HepG2 (cell line): ENCODE measurements around the gene ZNF189. TPM values are rescaled to one million over a fixed set of nuclear protein-coding genes. Genes with fewer than 3 reads are reported as not detected.

Experiments
- ATAC-seq: fragments of 200-7000 bp; cut with Tn5 transposase; 3 replicates; pipeline ENCODE4 v1.9.1; 2020; ENCODE audit warnings: mild to moderate bottlenecking, moderate library complexity
- BruUV-seq: library from RNA; stranded (reverse); fragments of 400-500 nt; replicated peaks from 2 replicates; lab custom pipeline; 2021; lab: Mats Ljungman, UMichigan
- CTCF ChIA-PET: fragments of 300-600 bp; formaldehyde crosslinking; extraction: SDS; loops from one replicate; lab custom pipeline; 2021; ENCODE audit warnings: low total read pairs, inconsistent platforms, low intra/inter-chr PET ratio; lab: Yijun Ruan, JAX
- POLR2A ChIA-PET: fragments of 350-600 bp; sonication (Branson Sonifier 250); formaldehyde crosslinking; loops from one replicate; lab custom pipeline; 2020; ENCODE audit warnings: antibody characterized with exemption, inconsistent platforms; lab: Yijun Ruan, JAX
- DNase-seq: peaks from one replicate; pipeline ENCODE4 v3.0.0-alpha.2; 2015; ENCODE audit warnings: low spot score
- FAIRE-seq: peaks from 3 replicates; lab custom pipeline; 2011; peaks lifted over from hg19 to GRCh38; lab: Jason Lieb, UNC
- H2AFZ ChIP-seq: one replicate; pipeline ENCODE4 v1.6.1; 2011; ENCODE audit warnings: low read length, inconsistent platforms
- H3K27ac ChIP-seq: fragments of 300-600 bp; 3 replicates; pipeline ENCODE4 v1.8.0; 2011; ENCODE audit warnings: mixed run types, mild to moderate bottlenecking, mixed read lengths, low read length, inconsistent platforms; ENCODE audit not compliant: insufficient read depth; ENCODE audit errors: extremely low read length
- H3K27me3 ChIP-seq, 2 experiments: fragments of 200-600 bp in 1 of 2; 2 replicates in 1 of 2; 3 replicates in 1 of 2; pipeline versions ENCODE4 v1.6.0 to v1.8.0; 2011; ENCODE audit warnings: low read length in 2 of 2, mild to moderate bottlenecking in 2 of 2, moderate library complexity in 2 of 2, inconsistent platforms in 1 of 2; ENCODE audit not compliant: insufficient read depth in 2 of 2, control insufficient read depth in 1 of 2
- H3K36me3 ChIP-seq, 2 experiments: fragments of 200-600 bp in 1 of 2; replicated peaks in 1 of 2; 2 replicates in 1 of 2; 3 replicates in 1 of 2; pipeline versions ENCODE4 v1.5.1 to v1.8.0; 2011; ENCODE audit warnings: low read length in 2 of 2, inconsistent platforms in 1 of 2; ENCODE audit not compliant: insufficient read depth in 2 of 2, control insufficient read depth in 1 of 2
- H3K4me1 ChIP-seq: 2 replicates; pipeline ENCODE4 v1.5.1; 2012; ENCODE audit warnings: low read length, inconsistent platforms; ENCODE audit not compliant: insufficient read depth
- H3K4me2 ChIP-seq: 2 replicates; pipeline ENCODE4 v1.6.0; 2011; ENCODE audit warnings: low read depth, low read length, inconsistent platforms
- H3K4me3 ChIP-seq, 3 experiments: fragments of 200-600 bp in 1 of 3; sonication (generic), shearing (Covaris generic) in 1 of 3; replicated peaks in 1 of 3; 2 replicates each; pipeline ENCODE4 v1.5.1; 2011 to 2016; ENCODE audit warnings: low read length in 3 of 3, inconsistent platforms in 2 of 3, low read depth in 2 of 3, mild to moderate bottlenecking in 2 of 3, control low read depth in 1 of 3, mixed read lengths in 1 of 3; ENCODE audit not compliant: insufficient read depth in 1 of 3
- H3K79me2 ChIP-seq: one replicate; pipeline ENCODE4 v1.6.1; 2011; ENCODE audit warnings: low read length, inconsistent platforms; ENCODE audit not compliant: insufficient read depth
- H3K9ac ChIP-seq: 2 replicates; pipeline ENCODE4 v1.6.0; 2011; ENCODE audit warnings: mild to moderate bottlenecking, low read depth, low read length, inconsistent platforms; ENCODE audit not compliant: insufficient read depth
- H3K9me3 ChIP-seq: 2 replicates; pipeline ENCODE4 v1.5.1; 2012; ENCODE audit warnings: mild to moderate bottlenecking, low read length
- H4K20me1 ChIP-seq: 2 replicates; pipeline ENCODE4 v1.6.0; 2011; ENCODE audit warnings: inconsistent platforms, mild to moderate bottlenecking, low read length, moderate library complexity; ENCODE audit not compliant: insufficient read depth
- ESRRA ChIP-seq: sonication (generic); formaldehyde crosslinking; IDR thresholded peaks from 2 replicates; pipeline ENCODE4 v1.5.1; 2020; ENCODE audit warnings: mild to moderate bottlenecking, low read depth, missing genetic modification reagents
- KDM6A ChIP-seq: IDR thresholded peaks from 2 replicates; pipeline ENCODE4 v1.6.1; 2016; ENCODE audit warnings: low read depth
- PHF5A ChIP-seq: IDR thresholded peaks from one replicate; pipeline ENCODE4 v1.6.1; 2018; ENCODE audit warnings: low read depth, missing genetic modification reagents; ENCODE audit not compliant: unreplicated experiment
- SNRNP70 ChIP-seq: fragments of 200-400 bp; formaldehyde crosslinking; IDR thresholded peaks from 2 replicates; pipeline ENCODE4 v1.6.1; 2017; ENCODE audit warnings: mild to moderate bottlenecking, low read depth, low read length, moderate library complexity
- ZNF441 ChIP-seq: sonication (generic); formaldehyde crosslinking; IDR thresholded peaks from 2 replicates; pipeline ENCODE4 v1.7.0; 2021; ENCODE audit warnings: missing genetic modification reagents, borderline replicate concordance
- ZNF563 ChIP-seq: sonication (generic); formaldehyde crosslinking; IDR thresholded peaks from 2 replicates; pipeline ENCODE4 v1.8.0; 2022; ENCODE audit warnings: mild to moderate bottlenecking, moderate library complexity, missing genetic modification reagents
- ZNF644 ChIP-seq: IDR thresholded peaks from 2 replicates; pipeline ENCODE4 v1.6.1; 2016; ENCODE audit warnings: low read depth
- ZNF670 ChIP-seq: sonication (generic); formaldehyde crosslinking; IDR thresholded peaks from 2 replicates; pipeline ENCODE4 v1.8.0; 2022; ENCODE audit warnings: mild to moderate bottlenecking, missing genetic modification reagents, borderline replicate concordance
- ZNF83 ChIP-seq: sonication (generic); formaldehyde crosslinking; IDR thresholded peaks from 2 replicates; pipeline ENCODE4 v1.4.0; 2020; ENCODE audit warnings: missing genetic modification reagents, mild to moderate bottlenecking, borderline replicate concordance
- in situ Hi-C: cut with HindIII; loops from 2 replicates; pipeline ENCODE4 v1.10.0; 2017; ENCODE audit warnings: low pct_unique_long_range_greater_than_20kb; ENCODE audit not compliant: extremely low pct_ligation_motif_present
- intact Hi-C: fragments of 100-400 bp; cut with micrococcal nuclease; formaldehyde crosslinking; loops from one replicate; pipeline ENCODE4 v1.10.0; 2022; ENCODE audit not compliant: unreplicated experiment
- polyA plus RNA-seq, 8 experiments: library from polyadenylated mRNA; depleted of rRNA in 3 of 8; stranded (reverse) in 7 of 8; unstranded in 1 of 8; fragments of >200 nt; fragmentation: Illumina TruSeq in 4 of 8; extraction: Trizol in 4 of 8; gene quantifications; 2 replicates each; pipeline versions ENCODE4 v1.2.1 to v1.2.3, GENCODE V29; 2011 to 2016; ENCODE audit warnings: low read depth in 4 of 8, missing spikeins in 1 of 8, mixed read lengths in 1 of 8; ENCODE audit not compliant: insufficient read depth in 1 of 8
- total RNA-seq, 5 experiments: library from RNA; depleted of rRNA; stranded (reverse); fragments of >200 nt; fragmentation: Illumina TruSeq; extraction: Trizol; gene quantifications; 2 replicates each; pipeline ENCODE4 v1.2.3, GENCODE V29; 2016; ENCODE audit warnings: low read depth in 1 of 5
- TF ChIP-seq, protein P1 (sequence below): IDR thresholded peaks from 2 replicates; pipeline ENCODE4 v1.4.0; 2020; ENCODE audit warnings: mild to moderate bottlenecking, missing genetic modification reagents
- TF ChIP-seq, protein P2 (sequence below): sonication (generic); formaldehyde crosslinking; IDR thresholded peaks from 2 replicates; pipeline ENCODE4 v1.5.0; 2020; ENCODE audit warnings: mild to moderate bottlenecking, missing genetic modification reagents, borderline replicate concordance

Gene ZNF189
- total and polyA plus RNA-seq, 2 of the 13 experiments (the other 11 are each of a cell fraction or from before 2014, with no cell fraction given) = 8.4 to 50.0 TPM

DNA sequence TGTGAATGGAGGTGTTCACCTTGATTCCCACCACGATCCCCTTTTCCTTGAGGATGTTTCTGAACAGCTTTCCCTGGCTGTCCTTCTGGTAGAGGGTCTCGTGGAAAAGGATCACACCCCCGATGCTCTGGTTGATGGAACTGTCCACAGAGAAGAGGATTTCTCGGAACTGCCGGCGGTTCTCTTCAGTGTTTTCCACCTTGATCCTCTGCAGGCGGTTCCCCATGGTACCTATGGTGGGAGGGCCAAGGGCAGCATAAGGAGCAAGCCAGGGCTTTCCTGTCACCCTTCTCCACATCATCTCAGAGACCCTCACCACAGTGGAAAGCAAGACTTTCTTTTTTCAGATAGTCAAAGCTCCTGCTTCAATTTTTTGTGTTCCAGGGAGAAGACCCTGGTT is 31.1 kb downstream of the ZNF189 start (continued):
- TF ChIP-seq SNRNP70 = no peak
- no peak for TF ChIP-seq ZNF83 (CRISPR knock-in tag)

DNA sequence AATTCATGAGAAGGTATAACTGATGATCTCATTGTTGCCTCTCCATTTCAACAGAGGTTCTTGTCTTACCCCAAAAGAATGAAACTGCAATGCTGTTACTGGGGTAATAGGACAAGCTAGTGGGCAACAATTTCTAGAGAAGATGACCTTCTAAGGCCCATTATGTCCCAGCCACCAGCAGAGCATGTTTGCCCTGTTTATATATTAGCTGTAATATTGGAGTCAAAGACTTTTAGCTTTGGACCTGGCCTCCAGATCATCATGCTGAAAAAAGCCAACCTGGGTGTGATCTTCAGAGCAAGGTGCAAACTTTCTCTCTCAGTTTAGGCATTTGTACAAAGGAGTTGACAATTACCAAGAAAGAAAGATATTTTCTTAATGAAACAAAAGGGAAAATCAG is 33.5 kb downstream of the ZNF189 start:
- Histone ChIP-seq H3K9me3 (no peaks in the 10 kb centered on the region), H3K27me3 (no peaks in the 10 kb centered on the region), H3K4me2 (0 out of 2 replicates have a peak overlapping the region, but pooled peaks have one; percentile 59), H3K36me3 (no peaks in the 10 kb centered on the region), H3K4me1 (peaks cover 86% of the 10 kb centered on the region), H3K79me2 (no peaks in the 10 kb centered on the region), H4K20me1 (no peaks in the 10 kb centered on the region), H3K4me3 (no peak overlapping the region), H2AFZ (no peak overlapping the region), H3K27ac (peak overlapping the region; percentile 71), H3K9ac (no peak overlapping the region)
- FAIRE-seq (no peak), ATAC-seq (no peak), DNase-seq (no peak)
- POLR2A ChIA-PET = interaction anchor here (1.0 to 4.0 kb wide), 4 partner anchors 9 to 78 kb away, joined by 3 to 23 read pairs (median 6); partner anchors contain the start of genes MRPL50 and ZNF189
- CTCF ChIA-PET = no interaction called here
- intact Hi-C loops (no loop called here), in situ Hi-C loops (no loop called here)
- no TSS peak for BruUV-seq
- TF ChIP-seq, protein P1, sequence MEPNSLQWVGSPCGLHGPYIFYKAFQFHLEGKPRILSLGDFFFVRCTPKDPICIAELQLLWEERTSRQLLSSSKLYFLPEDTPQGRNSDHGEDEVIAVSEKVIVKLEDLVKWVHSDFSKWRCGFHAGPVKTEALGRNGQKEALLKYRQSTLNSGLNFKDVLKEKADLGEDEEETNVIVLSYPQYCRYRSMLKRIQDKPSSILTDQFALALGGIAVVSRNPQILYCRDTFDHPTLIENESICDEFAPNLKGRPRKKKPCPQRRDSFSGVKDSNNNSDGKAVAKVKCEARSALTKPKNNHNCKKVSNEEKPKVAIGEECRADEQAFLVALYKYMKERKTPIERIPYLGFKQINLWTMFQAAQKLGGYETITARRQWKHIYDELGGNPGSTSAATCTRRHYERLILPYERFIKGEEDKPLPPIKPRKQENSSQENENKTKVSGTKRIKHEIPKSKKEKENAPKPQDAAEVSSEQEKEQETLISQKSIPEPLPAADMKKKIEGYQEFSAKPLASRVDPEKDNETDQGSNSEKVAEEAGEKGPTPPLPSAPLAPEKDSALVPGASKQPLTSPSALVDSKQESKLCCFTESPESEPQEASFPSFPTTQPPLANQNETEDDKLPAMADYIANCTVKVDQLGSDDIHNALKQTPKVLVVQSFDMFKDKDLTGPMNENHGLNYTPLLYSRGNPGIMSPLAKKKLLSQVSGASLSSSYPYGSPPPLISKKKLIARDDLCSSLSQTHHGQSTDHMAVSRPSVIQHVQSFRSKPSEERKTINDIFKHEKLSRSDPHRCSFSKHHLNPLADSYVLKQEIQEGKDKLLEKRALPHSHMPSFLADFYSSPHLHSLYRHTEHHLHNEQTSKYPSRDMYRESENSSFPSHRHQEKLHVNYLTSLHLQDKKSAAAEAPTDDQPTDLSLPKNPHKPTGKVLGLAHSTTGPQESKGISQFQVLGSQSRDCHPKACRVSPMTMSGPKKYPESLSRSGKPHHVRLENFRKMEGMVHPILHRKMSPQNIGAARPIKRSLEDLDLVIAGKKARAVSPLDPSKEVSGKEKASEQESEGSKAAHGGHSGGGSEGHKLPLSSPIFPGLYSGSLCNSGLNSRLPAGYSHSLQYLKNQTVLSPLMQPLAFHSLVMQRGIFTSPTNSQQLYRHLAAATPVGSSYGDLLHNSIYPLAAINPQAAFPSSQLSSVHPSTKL (CRISPR knock-in tag) = 0 out of 2 replicates have a peak, but pooled peaks have one; percentile 28
- TF ChIP-seq, protein P2, sequence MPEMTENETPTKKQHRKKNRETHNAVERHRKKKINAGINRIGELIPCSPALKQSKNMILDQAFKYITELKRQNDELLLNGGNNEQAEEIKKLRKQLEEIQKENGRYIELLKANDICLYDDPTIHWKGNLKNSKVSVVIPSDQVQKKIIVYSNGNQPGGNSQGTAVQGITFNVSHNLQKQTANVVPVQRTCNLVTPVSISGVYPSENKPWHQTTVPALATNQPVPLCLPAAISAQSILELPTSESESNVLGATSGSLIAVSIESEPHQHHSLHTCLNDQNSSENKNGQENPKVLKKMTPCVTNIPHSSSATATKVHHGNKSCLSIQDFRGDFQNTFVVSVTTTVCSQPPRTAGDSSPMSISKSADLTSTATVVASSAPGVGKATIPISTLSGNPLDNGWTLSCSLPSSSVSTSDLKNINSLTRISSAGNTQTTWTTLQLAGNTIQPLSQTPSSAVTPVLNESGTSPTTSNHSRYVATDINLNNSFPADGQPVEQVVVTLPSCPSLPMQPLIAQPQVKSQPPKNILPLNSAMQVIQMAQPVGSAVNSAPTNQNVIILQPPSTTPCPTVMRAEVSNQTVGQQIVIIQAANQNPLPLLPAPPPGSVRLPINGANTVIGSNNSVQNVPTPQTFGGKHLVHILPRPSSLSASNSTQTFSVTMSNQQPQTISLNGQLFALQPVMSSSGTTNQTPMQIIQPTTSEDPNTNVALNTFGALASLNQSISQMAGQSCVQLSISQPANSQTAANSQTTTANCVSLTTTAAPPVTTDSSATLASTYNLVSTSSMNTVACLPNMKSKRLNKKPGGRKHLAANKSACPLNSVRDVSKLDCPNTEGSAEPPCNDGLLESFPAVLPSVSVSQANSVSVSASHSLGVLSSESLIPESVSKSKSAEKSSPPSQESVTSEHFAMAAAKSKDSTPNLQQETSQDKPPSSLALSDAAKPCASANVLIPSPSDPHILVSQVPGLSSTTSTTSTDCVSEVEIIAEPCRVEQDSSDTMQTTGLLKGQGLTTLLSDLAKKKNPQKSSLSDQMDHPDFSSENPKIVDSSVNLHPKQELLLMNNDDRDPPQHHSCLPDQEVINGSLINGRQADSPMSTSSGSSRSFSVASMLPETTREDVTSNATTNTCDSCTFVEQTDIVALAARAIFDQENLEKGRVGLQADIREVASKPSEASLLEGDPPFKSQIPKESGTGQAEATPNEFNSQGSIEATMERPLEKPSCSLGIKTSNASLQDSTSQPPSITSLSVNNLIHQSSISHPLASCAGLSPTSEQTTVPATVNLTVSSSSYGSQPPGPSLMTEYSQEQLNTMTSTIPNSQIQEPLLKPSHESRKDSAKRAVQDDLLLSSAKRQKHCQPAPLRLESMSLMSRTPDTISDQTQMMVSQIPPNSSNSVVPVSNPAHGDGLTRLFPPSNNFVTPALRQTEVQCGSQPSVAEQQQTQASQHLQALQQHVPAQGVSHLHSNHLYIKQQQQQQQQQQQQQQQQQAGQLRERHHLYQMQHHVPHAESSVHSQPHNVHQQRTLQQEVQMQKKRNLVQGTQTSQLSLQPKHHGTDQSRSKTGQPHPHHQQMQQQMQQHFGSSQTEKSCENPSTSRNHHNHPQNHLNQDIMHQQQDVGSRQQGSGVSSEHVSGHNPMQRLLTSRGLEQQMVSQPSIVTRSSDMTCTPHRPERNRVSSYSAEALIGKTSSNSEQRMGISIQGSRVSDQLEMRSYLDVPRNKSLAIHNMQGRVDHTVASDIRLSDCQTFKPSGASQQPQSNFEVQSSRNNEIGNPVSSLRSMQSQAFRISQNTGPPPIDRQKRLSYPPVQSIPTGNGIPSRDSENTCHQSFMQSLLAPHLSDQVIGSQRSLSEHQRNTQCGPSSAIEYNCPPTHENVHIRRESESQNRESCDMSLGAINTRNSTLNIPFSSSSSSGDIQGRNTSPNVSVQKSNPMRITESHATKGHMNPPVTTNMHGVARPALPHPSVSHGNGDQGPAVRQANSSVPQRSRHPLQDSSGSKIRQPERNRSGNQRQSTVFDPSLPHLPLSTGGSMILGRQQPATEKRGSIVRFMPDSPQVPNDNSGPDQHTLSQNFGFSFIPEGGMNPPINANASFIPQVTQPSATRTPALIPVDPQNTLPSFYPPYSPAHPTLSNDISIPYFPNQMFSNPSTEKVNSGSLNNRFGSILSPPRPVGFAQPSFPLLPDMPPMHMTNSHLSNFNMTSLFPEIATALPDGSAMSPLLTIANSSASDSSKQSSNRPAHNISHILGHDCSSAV (CRISPR knock-in tag) = 0 out of 2 replicates have a peak, but pooled peaks have one; percentile 28
- TF ChIP-seq ZNF670 (CRISPR knock-in tag) = peak; percentile 42; the same call in 1 of the 2 replicates
- TF ChIP-seq ZNF441 = 0 out of 2 replicates have a peak, but pooled peaks have one; percentile 6
- TF ChIP-seq ZNF563 (CRISPR knock-in tag) = no peak
- TF ChIP-seq ZNF644 (CRISPR knock-in tag) = 0 out of 2 replicates have a peak, but pooled peaks have one; percentile 28
- no peak for TF ChIP-seq PHF5A (CRISPR knock-in tag)
- 0 out of 2 replicates have a peak, but pooled peaks have one; percentile 35 for TF ChIP-seq KDM6A
- peak; percentile 46; the same call in 1 of the 2 replicates for TF ChIP-seq ESRRA (CRISPR knock-in tag)
